HG02571 (cell line): ENCODE data around the gene RRP1B.

ENCODE experiments used
- ATAC-seq: cut with Tn5 transposase; IDR thresholded peaks from one replicate; pipeline ENCODE4 v1.9.1; 2021; ENCODE audit warnings: mild to moderate bottlenecking, moderate library complexity; ENCODE audit not compliant: unreplicated experiment

Gene RRP1B

GRCh38 chr21:43720539-43721166 lies 61.3 kb downstream of the RRP1B start:
- no peak for ATAC-seq

GRCh38 chr21:43721206-43721605 lies 61.8 kb downstream of the RRP1B start:
- no peak for ATAC-seq

DNA sequence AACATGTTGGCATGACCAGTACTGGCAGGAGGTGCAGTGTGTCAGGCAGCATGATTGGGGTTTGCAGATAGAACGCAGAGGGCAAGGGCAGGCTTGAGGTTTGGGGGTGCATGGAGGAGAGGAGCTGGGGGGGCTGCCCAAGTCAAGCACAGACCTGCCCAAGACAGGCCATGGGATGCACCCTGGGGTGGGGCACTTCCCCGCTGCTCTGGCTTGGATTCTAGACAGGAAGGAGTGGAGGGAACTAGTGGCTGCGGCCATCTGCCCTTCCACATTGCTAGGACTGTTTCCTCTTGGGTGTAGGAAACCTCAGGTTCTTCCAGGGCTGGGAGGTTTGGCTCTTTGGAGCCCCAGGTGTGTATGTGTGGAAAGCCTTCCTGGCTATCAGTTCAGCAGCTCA lies 62.6 kb downstream of the RRP1B start:
- no peak for ATAC-seq

- no peak for ATAC-seq
Measured at GRCh38 chr21:43723648-43724047, 64.3 kb downstream of the RRP1B start.

DNA sequence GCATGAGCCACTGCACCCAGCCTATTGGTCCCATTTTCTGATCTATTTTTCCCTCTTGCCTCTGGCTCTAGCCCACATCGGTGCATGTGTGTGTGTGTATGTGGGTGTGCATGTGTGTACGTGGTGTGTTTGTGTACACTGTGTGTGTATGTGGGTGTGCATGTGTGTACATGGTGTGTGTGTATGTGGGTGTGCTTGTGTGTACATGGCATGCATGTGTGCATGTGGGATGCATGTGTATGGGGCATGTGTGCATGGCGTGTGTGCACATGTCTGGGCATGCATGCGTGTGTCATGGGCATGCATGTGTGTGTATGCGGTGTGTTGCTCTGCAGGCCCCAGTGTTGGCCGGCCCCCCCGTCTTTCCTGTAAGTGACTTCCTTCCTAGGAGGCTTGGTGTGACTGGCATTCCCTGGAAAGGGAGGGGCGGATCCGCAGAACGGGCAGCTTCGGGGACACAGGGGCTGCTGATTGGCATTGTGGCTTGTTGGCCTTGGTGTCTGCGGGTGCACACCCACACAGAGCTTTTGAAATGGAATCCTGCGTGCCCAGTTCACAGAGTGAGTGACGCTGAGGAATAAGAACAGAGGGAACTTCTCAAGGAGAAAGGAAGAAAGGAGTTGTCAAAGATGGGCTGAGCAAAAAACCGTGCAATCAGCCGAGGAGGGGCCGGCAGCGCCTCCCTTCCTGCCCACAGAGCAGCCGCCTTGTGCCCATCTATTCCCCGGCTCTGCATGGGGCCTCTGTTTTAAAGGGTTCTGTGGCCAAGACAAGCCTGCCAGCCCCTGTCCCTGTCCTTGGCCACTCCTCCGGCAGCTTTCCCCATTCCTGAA lies 67.5 kb downstream of the RRP1B start:
- ATAC-seq: no peak

GRCh38 chr21:43727519-43728153 lies 68.3 kb downstream of the RRP1B start:
- no peak for ATAC-seq

DNA sequence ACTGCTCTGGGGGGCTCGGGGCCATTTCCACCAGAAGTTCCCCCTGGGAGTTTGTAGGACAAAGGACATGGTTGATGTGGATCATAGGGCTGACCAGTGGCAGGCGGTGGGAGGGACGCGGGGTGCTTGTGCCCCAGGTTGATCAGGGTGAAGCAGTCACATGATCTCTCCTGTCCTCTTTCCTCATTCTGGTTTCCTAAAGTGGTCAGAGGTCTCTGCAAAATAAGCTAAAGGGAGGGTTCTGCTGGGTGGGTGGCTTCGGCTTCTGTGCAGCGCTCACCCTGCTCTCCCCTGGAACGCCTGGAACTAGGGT lies 68.8 kb downstream of the RRP1B start:
- no peak for ATAC-seq

- ATAC-seq: peak; percentile 55
Measured at GRCh38 chr21:43728467-43729390, 69.4 kb downstream of the RRP1B start.

- no peak for ATAC-seq
Measured at GRCh38 chr21:43731476-43731875, 72.1 kb downstream of the RRP1B start.

- no peak for ATAC-seq
Measured at GRCh38 chr21:43731891-43732711, 72.7 kb downstream of the RRP1B start.

- no peak for ATAC-seq
Measured at GRCh38 chr21:43733060-43733459, 73.7 kb downstream of the RRP1B start.

- ATAC-seq: no peak
Measured at GRCh38 chr21:43733529-43734071, 74.2 kb downstream of the RRP1B start.

DNA sequence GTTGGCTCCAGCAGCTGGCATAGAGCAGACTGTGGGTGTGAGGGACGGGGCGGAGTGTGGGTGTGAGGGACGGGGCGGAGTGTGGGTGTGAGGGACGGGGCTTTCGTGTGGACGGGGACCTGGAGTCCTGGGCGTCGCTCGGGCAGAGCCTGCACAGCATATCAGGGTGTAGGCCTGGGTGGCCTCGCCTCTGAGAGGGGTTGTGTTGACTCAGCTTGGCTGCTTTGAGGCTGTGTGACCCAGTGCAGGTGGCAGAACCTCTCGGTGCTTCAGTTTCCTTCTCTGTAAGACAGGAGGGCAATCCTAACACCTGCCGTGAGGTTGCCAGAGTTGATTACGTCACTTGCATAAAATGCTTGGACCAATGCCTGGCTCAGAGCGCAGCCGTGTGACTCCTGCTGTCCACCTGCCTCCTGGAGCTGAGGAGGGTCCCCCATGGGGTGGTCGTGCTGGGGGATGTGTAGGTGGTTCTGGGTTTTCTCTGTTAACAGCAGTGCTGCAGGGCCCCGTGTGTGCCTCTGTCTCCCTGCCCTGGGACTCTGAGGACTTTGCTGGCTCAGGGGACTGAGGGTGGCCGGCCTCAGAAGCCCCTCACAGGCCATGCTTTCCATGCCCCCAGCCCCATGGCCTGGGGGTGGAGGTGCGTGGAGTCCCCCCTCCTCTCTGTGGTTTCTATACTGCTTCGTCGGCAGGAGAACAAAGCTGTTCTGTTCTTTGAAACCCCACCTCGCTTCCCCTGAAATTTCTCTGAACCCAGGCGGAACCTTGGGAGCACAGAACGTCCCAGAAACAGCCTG lies 75.0 kb downstream of the RRP1B start:
- no peak for ATAC-seq

GRCh38 chr21:43734928-43735229 lies 75.5 kb downstream of the RRP1B start:
- no peak for ATAC-seq

GRCh38 chr21:43735236-43736091 lies 76.1 kb downstream of the RRP1B start:
- ATAC-seq: no peak

- ATAC-seq: no peak
Measured at GRCh38 chr21:43736224-43736883, 77.0 kb downstream of the RRP1B start.

DNA sequence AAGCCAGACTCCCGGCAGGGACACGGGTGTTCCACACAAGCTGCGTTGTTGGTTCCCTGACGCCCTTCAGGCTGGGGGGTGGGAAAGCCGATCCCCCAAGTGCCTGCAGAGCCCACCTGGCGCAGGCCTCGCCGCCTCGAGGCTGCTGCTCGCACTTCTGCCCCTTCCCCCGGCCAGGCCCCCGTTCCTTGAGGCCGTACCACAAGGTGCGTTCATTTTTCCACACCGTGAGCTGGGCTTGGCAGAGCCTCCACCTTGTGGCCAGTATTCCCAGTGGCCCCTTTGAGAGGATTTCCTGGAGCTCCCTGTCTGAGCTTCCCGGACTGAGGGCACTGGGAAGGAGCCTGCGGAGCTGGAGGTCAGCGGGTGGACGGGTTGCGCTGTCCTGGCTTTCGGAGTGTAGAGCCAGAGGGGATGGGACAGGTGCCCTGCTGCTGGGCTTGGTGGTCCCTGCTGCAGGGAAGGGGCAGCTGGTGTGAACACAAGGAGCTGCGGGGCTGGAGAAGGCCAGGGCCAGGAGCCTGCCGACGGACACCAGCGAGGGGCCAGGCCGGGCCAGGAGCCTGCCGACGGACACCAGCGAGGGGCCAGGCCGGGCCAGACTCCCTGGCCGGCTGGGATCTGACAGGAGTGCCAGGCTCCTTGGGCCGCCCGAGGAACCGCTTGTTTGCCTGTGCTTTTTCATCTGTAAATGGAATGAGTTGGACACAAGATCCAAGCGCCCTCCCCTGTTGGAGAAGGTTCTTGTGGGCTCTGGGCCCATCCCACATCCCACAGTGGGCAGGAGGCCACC lies 78.0 kb downstream of the RRP1B start:
- no peak for ATAC-seq
